H9 (cell line): ENCODE measurements around the gene PLD1. TPM values are rescaled to one million over a fixed set of nuclear protein-coding genes. Genes with fewer than 3 reads are reported as not detected.

Experiments
- DNase-seq: peaks from one replicate; pipeline ENCODE4 v3.0.0-alpha.2; 2017
- H2AFZ ChIP-seq: one replicate; pipeline ENCODE4 v1.6.1; 2013; ENCODE audit warnings: mild to moderate bottlenecking, low read length, control low read depth, moderate library complexity
- H2AK5ac ChIP-seq: 2 replicates; pipeline ENCODE4 v1.6.1; 2013; ENCODE audit warnings: low read length, control low read depth, mixed read lengths; ENCODE audit not compliant: insufficient read length
- H2BK120ac ChIP-seq: one replicate; pipeline ENCODE4 v1.6.1; 2013; ENCODE audit warnings: low read depth, mild to moderate bottlenecking, low read length, control low read depth, inconsistent platforms; ENCODE audit not compliant: poor library complexity, severe bottlenecking
- H2BK12ac ChIP-seq: 2 replicates; pipeline ENCODE4 v1.6.1; 2013; ENCODE audit warnings: low read length, control low read depth, mixed read lengths, low read depth; ENCODE audit not compliant: insufficient read length
- H2BK15ac ChIP-seq: 2 replicates; pipeline ENCODE4 v1.6.1; 2013; ENCODE audit warnings: low read depth, low read length, control low read depth
- H2BK20ac ChIP-seq: one replicate; pipeline ENCODE4 v1.6.1; 2013; ENCODE audit warnings: low read depth, mild to moderate bottlenecking, low read length, control low read depth, inconsistent platforms; ENCODE audit not compliant: poor library complexity, severe bottlenecking
- H2BK5ac ChIP-seq: 2 replicates; pipeline ENCODE4 v1.6.1; 2013; ENCODE audit warnings: low read length, control low read depth, mixed read lengths; ENCODE audit not compliant: insufficient read length
- H3K14ac ChIP-seq: 2 replicates; pipeline ENCODE4 v1.6.1; 2013; ENCODE audit warnings: low read length, control low read depth; ENCODE audit not compliant: insufficient read depth
- H3K18ac ChIP-seq: 2 replicates; pipeline ENCODE4 v1.6.1; 2013; ENCODE audit warnings: low read depth, mild to moderate bottlenecking, mixed read lengths, low read length, control low read depth; ENCODE audit not compliant: insufficient read length
- H3K23ac ChIP-seq: 2 replicates; pipeline ENCODE4 v1.6.1; 2013; ENCODE audit warnings: low read length, control low read depth, mixed read lengths, low read depth; ENCODE audit not compliant: insufficient read length
- H3K23me2 ChIP-seq: 2 replicates; pipeline ENCODE4 v1.6.1; 2013; ENCODE audit warnings: low read depth, mild to moderate bottlenecking, mixed read lengths, low read length, control low read depth; ENCODE audit not compliant: insufficient read length, poor library complexity, severe bottlenecking
- H3K27ac ChIP-seq: 2 replicates; pipeline ENCODE4 v1.5.1; 2013; ENCODE audit warnings: low read length, control low read depth, mixed read lengths, low read depth; ENCODE audit not compliant: insufficient read length
- H3K27me3 ChIP-seq: 2 replicates; pipeline ENCODE4 v1.6.1; 2013; ENCODE audit warnings: low read length, control low read depth, inconsistent platforms; ENCODE audit not compliant: insufficient read depth
- H3K4ac ChIP-seq: 2 replicates; pipeline ENCODE4 v1.6.1; 2013; ENCODE audit warnings: low read depth, mild to moderate bottlenecking, control low read depth, inconsistent platforms, low read length, moderate library complexity
- H3K4me1 ChIP-seq: 2 replicates; pipeline ENCODE4 v1.6.1; 2013; ENCODE audit warnings: low read length, control low read depth, inconsistent platforms; ENCODE audit not compliant: insufficient read depth
- H3K4me2 ChIP-seq: 2 replicates; pipeline ENCODE4 v1.6.1; 2013; ENCODE audit warnings: low read length, control low read depth, mixed read lengths; ENCODE audit not compliant: insufficient read length, insufficient read depth
- H3K56ac ChIP-seq: 2 replicates; pipeline ENCODE4 v1.6.1; 2013; ENCODE audit warnings: low read depth, mild to moderate bottlenecking, mixed read lengths, low read length, control low read depth; ENCODE audit not compliant: insufficient read length
- H3K79me1 ChIP-seq: 2 replicates; pipeline ENCODE4 v1.6.1; 2013; ENCODE audit warnings: low read depth, mild to moderate bottlenecking, moderate library complexity, low read length, control low read depth, inconsistent platforms; ENCODE audit not compliant: insufficient read depth, poor library complexity, severe bottlenecking
- H3K79me2 ChIP-seq: 2 replicates; pipeline ENCODE4 v1.6.1; 2013; ENCODE audit warnings: low read length, control low read depth, inconsistent platforms; ENCODE audit not compliant: insufficient read depth
- H3K9ac ChIP-seq: 2 replicates; pipeline ENCODE4 v1.6.1; 2013; ENCODE audit warnings: low read length, control low read depth, mixed read lengths; ENCODE audit not compliant: insufficient read length; ENCODE audit errors: extremely low read depth
- H3K9me3 ChIP-seq: one replicate; pipeline ENCODE4 v1.6.1; 2013; ENCODE audit warnings: low read depth, low read length, inconsistent platforms; ENCODE audit not compliant: control insufficient read depth
- H3T11ph ChIP-seq: one replicate; pipeline ENCODE4 v1.6.1; 2013; ENCODE audit warnings: mild to moderate bottlenecking, low read length, control low read depth, inconsistent platforms
- H4K20me1 ChIP-seq: one replicate; pipeline ENCODE4 v1.6.1; 2013; ENCODE audit not compliant: control insufficient read depth, insufficient read length, insufficient read depth
- H4K5ac ChIP-seq: 2 replicates; pipeline ENCODE4 v1.6.1; 2013; ENCODE audit warnings: low read depth, mild to moderate bottlenecking, mixed read lengths, low read length, control low read depth; ENCODE audit not compliant: insufficient read length
- H4K8ac ChIP-seq: replicated peaks from 2 replicates; pipeline ENCODE4 v1.6.1; 2013; ENCODE audit warnings: low read length, control low read depth, mixed read lengths, low read depth; ENCODE audit not compliant: insufficient read length
- H4K91ac ChIP-seq: 2 replicates; pipeline ENCODE4 v1.6.1; 2013; ENCODE audit warnings: low read depth, mild to moderate bottlenecking, moderate library complexity, mixed read lengths, low read length, control low read depth; ENCODE audit not compliant: insufficient read length
- H3K27ac Mint-ChIP-seq, 3 experiments: 2 replicates in 2 of 3; 3 replicates in 1 of 3; pipeline ENCODE4 v1.8.0; 2020 to 2021; ENCODE audit warnings: mixed read lengths in 3 of 3, mild to moderate bottlenecking in 1 of 3, moderate library complexity in 1 of 3
- H3K27me3 Mint-ChIP-seq: 2 replicates; pipeline ENCODE4 v1.8.0; 2021; ENCODE audit warnings: low read depth, mild to moderate bottlenecking, moderate library complexity, mixed read lengths
- H3K36me3 Mint-ChIP-seq, 3 experiments: 2 replicates in 2 of 3; 3 replicates in 1 of 3; pipeline ENCODE4 v1.8.0; 2020 to 2021; ENCODE audit warnings: low read depth in 3 of 3, mixed read lengths in 3 of 3; ENCODE audit not compliant: insufficient read depth in 1 of 3
- H3K4me1 Mint-ChIP-seq, 2 experiments: 2 replicates each; pipeline ENCODE4 v1.8.0; 2020; ENCODE audit warnings: mixed read lengths in 2 of 2
- H3K4me3 Mint-ChIP-seq, 2 experiments: 2 replicates in 1 of 2; 3 replicates in 1 of 2; pipeline ENCODE4 v1.8.0; 2020 to 2021; ENCODE audit warnings: mild to moderate bottlenecking in 2 of 2, mixed read lengths in 2 of 2, moderate library complexity in 1 of 2
- H3K9me3 Mint-ChIP-seq, 2 experiments: 2 replicates in 1 of 2; 3 replicates in 1 of 2; pipeline ENCODE4 v1.8.0; 2020; ENCODE audit warnings: mild to moderate bottlenecking in 2 of 2, mixed read lengths in 2 of 2, moderate library complexity in 1 of 2
- CTCF ChIP-seq: fragments of 200-600 bp; sonication (generic); conservative IDR thresholded peaks from 3 replicates; pipeline ENCODE4 v1.8.0; 2021; ENCODE audit warnings: antibody characterized with exemption, mild to moderate bottlenecking
- WGBS: extraction: QIAGEN DNeasy Blood & Tissue Kit; methylation state at CpG from one replicate; pipeline ENCODE4 v1.1.7; 2013; ENCODE audit warnings: missing lambda C conversion rate, low lambda C conversion rate, mixed read lengths; ENCODE audit not compliant: insufficient read length; ENCODE audit errors: extremely low coverage; 5-methylcytosine and 5-hydroxymethylcytosine counted together
- total RNA-seq: library from RNA; stranded (reverse); gene quantifications from 2 replicates; pipeline ENCODE4 v1.2.1, GENCODE V29; 2021

PLD1 gene
- total RNA-seq, 1 experiment from 2014 or later, result 1.8 TPM

GRCh38 chr3:171790898-171791691, 19.2 kb downstream of the PLD1 start:
- no peak overlapping the region for H3K9ac ChIP-seq
- H3K23ac ChIP-seq, result no peak overlapping the region
- no peak overlapping the region for H3K14ac ChIP-seq
- H2BK20ac ChIP-seq, result no peak overlapping the region
- no peaks in the 10 kb centered on the region for H3K9me3 ChIP-seq
- no peak overlapping the region for H3T11ph ChIP-seq
- peaks cover 4% of the 10 kb centered on the region; the same call in 1 of the 2 replicates for H3K4me1 ChIP-seq
- H3K79me1 ChIP-seq, result no peaks in the 10 kb centered on the region
- TF ChIP-seq CTCF, result no peak
- no peak overlapping the region for H4K91ac ChIP-seq
- H3K4me2 ChIP-seq, result no peak overlapping the region
- no peak overlapping the region for H2BK12ac ChIP-seq
- H2AK5ac ChIP-seq, result no peak overlapping the region
- no peaks in the 10 kb centered on the region for H3K23me2 ChIP-seq
- no peaks in the 10 kb centered on the region for H3K27me3 Mint-ChIP-seq
- no peak overlapping the region for H3K27ac ChIP-seq
- H3K4me3 Mint-ChIP-seq, result no peak overlapping the region
- peaks cover 11 to 20% of the 10 kb centered on the region in 2 experiments for H3K4me1 Mint-ChIP-seq
- no peak overlapping the region for H2BK120ac ChIP-seq
- no peak overlapping the region for H4K8ac ChIP-seq
- no peak overlapping the region for H2AFZ ChIP-seq
- DNase-seq, result no peak
- no CpG with 5 or more reads among the region's 5 CpGs for WGBS
- H3K36me3 Mint-ChIP-seq, result no peaks in the 10 kb centered on the region
- peak overlapping the region in 1 of 3 experiments; percentile 3; a peak in 1 of 7 replicates for H3K27ac Mint-ChIP-seq
- no peaks in the 10 kb centered on the region for H3K9me3 Mint-ChIP-seq
- H3K79me2 ChIP-seq, result no peaks in the 10 kb centered on the region
- H3K18ac ChIP-seq, result no peak overlapping the region
- no peak overlapping the region for H2BK5ac ChIP-seq
- no peak overlapping the region for H2BK15ac ChIP-seq
- no peak overlapping the region for H3K4ac ChIP-seq
- H4K5ac ChIP-seq, result no peak overlapping the region
- H3K27me3 ChIP-seq, result no peaks in the 10 kb centered on the region
- H4K20me1 ChIP-seq, result no peaks in the 10 kb centered on the region
- no peak overlapping the region for H3K56ac ChIP-seq
